Caco-2 (cell line): ENCODE data around the gene RAP1GDS1. TPM values are rescaled to one million over a fixed set of nuclear protein-coding genes. Genes with fewer than 3 reads are reported as not detected.

Experiments used
- BruUV-seq: library from RNA; stranded (reverse); fragments of 400-500 nt; replicated peaks from 2 replicates; lab custom pipeline; 2021; lab: Mats Ljungman, UMichigan
- CTCF ChIA-PET: fragments of 300-600 bp; sonication (Branson Sonifier 250); formaldehyde crosslinking; loops from one replicate; lab custom pipeline; 2022; ENCODE audit warnings: antibody characterized with exemption; lab: Charles Lee
- POLR2A ChIA-PET: fragments of 300-600 bp; sonication (Branson Sonifier 250); formaldehyde crosslinking; loops from one replicate; lab custom pipeline; 2022; ENCODE audit warnings: antibody characterized with exemption; lab: Charles Lee
- DNase-seq, 2 experiments: peaks; one replicate each; pipeline versions ENCODE4 v3.0.0 to v3.0.0-alpha.2; 2020 to 2022
- H3K27me3 ChIP-seq: replicated peaks from 2 replicates; pipeline ENCODE4 v1.6.0; 2011; ENCODE audit warnings: low read length; ENCODE audit not compliant: control insufficient read depth, insufficient read depth
- H3K36me3 ChIP-seq: 2 replicates; pipeline ENCODE4 v1.5.1; 2011; ENCODE audit warnings: low read length; ENCODE audit not compliant: control insufficient read depth, insufficient read depth
- H3K4me1 ChIP-seq: fragments of 250-450 bp; sonication (Bioruptor Pico); 2 replicates; pipeline ENCODE4 v1.5.1; 2020; ENCODE audit warnings: mild to moderate bottlenecking
- H3K4me3 ChIP-seq: 2 replicates; pipeline ENCODE4 v1.5.1; 2011; ENCODE audit warnings: low read depth, mild to moderate bottlenecking, control low read depth, low read length
- H3K9me3 ChIP-seq: fragments of 250-450 bp; sonication (Bioruptor Pico); 2 replicates; pipeline ENCODE4 v1.5.1; 2020; ENCODE audit warnings: mild to moderate bottlenecking, moderate library complexity
- H3K27ac Mint-ChIP-seq: one replicate; pipeline ENCODE4 v1.8.0; 2022; ENCODE audit warnings: mixed read lengths; ENCODE audit not compliant: unreplicated experiment
- H3K27me3 Mint-ChIP-seq: one replicate; pipeline ENCODE4 v1.8.0; 2022; ENCODE audit warnings: mixed read lengths; ENCODE audit not compliant: insufficient read depth, unreplicated experiment
- H3K36me3 Mint-ChIP-seq: one replicate; pipeline ENCODE4 v1.8.0; 2022; ENCODE audit warnings: mild to moderate bottlenecking, mixed read lengths; ENCODE audit not compliant: insufficient read depth, unreplicated experiment
- H3K4me1 Mint-ChIP-seq: one replicate; pipeline ENCODE4 v1.8.0; 2022; ENCODE audit warnings: low read depth, mixed read lengths; ENCODE audit not compliant: unreplicated experiment
- H3K4me3 Mint-ChIP-seq: one replicate; pipeline ENCODE4 v1.8.0; 2022; ENCODE audit warnings: mild to moderate bottlenecking, moderate library complexity, mixed read lengths; ENCODE audit not compliant: unreplicated experiment
- H3K9me3 Mint-ChIP-seq: one replicate; pipeline ENCODE4 v1.8.0; 2022; ENCODE audit warnings: mixed read lengths; ENCODE audit not compliant: unreplicated experiment
- CTCF ChIP-seq, 2 experiments: fragments of 200-600 bp in 1 of 2; IDR thresholded peaks; 1 replicate in 1 of 2; 2 replicates in 1 of 2; pipeline versions ENCODE4 v1.5.1 to v1.8.0; 2011 to 2022; ENCODE audit warnings: antibody characterized with exemption in 1 of 2, control low read depth in 1 of 2, inconsistent platforms in 1 of 2, low read depth in 1 of 2, low read length in 1 of 2, mild to moderate bottlenecking in 1 of 2, moderate library complexity in 1 of 2; ENCODE audit not compliant: insufficient read depth in 1 of 2, severe bottlenecking in 1 of 2, unreplicated experiment in 1 of 2
- intact Hi-C: fragments of 100-400 bp; cut with micrococcal nuclease; formaldehyde crosslinking; loops from one replicate; pipeline ENCODE4 v1.10.0; 2022; ENCODE audit not compliant: unreplicated experiment
- total RNA-seq: library from RNA; stranded (reverse); gene quantifications from 2 replicates; pipeline ENCODE4 v1.2.3, GENCODE V29; 2022

The RAP1GDS1 gene
- total RNA-seq, 1 experiment from 2014 or later: 45.5 TPM

- Mint-ChIP-seq H3K4me1 (peaks cover 6% of the 10 kb centered on the region), H3K4me3 (no peak overlapping the region), H3K27ac (no peak overlapping the region), H3K9me3 (no peaks in the 10 kb centered on the region), H3K36me3 (no peaks in the 10 kb centered on the region), H3K27me3 (peaks cover 2% of the 10 kb centered on the region)
- ChIA-PET CTCF (no interaction called here), POLR2A (no interaction called here)
- Histone ChIP-seq H3K4me1 (no peaks in the 10 kb centered on the region), H3K27me3 (no peaks in the 10 kb centered on the region), H3K4me3 (no peak overlapping the region), H3K9me3 (no peaks in the 10 kb centered on the region), H3K36me3 (no peaks in the 10 kb centered on the region)
- DNase-seq: no peak
- BruUV-seq: no TSS peak
- no peak for TF ChIP-seq CTCF (IDR thresholded peaks at IDR 0.05; ENCODE audit: insufficient read depth in 1 of 2, low read depth in 1 of 2, low read length in 1 of 2, severe bottlenecking in 1 of 2, unreplicated experiment in 1 of 2)
- intact Hi-C loops: no loop called here
Measured at GRCh38 chr4:98230961-98231360, 30.2 kb upstream of the RAP1GDS1 start.

GRCh38 chr4:98232202-98232601 is 29.0 kb upstream of the RAP1GDS1 start:
- Mint-ChIP-seq H3K27me3 (peaks cover 2% of the 10 kb centered on the region), H3K36me3 (no peaks in the 10 kb centered on the region), H3K9me3 (no peaks in the 10 kb centered on the region), H3K4me3 (no peak overlapping the region), H3K4me1 (peaks cover 6% of the 10 kb centered on the region), H3K27ac (no peak overlapping the region)
- no peak for TF ChIP-seq CTCF (IDR thresholded peaks at IDR 0.05; ENCODE audit: insufficient read depth in 1 of 2, low read depth in 1 of 2, low read length in 1 of 2, severe bottlenecking in 1 of 2, unreplicated experiment in 1 of 2)
- H3K4me3 ChIP-seq: no peak overlapping the region
- no TSS peak for BruUV-seq
- intact Hi-C loops: no loop called here
- ChIA-PET CTCF (no interaction called here), POLR2A (no interaction called here)
- no peaks in the 10 kb centered on the region for H3K36me3 ChIP-seq
- H3K9me3 ChIP-seq: no peaks in the 10 kb centered on the region
- no peaks in the 10 kb centered on the region for H3K4me1 ChIP-seq
- no peak for DNase-seq
- no peaks in the 10 kb centered on the region for H3K27me3 ChIP-seq

GRCh38 chr4:98237204-98237603 is 24.0 kb upstream of the RAP1GDS1 start:
- H3K4me3 Mint-ChIP-seq: no peak overlapping the region
- BruUV-seq: no TSS peak
- ChIA-PET POLR2A (no interaction called here), CTCF (no interaction called here)
- no peak overlapping the region for H3K27ac Mint-ChIP-seq
- Histone ChIP-seq H3K27me3 (no peaks in the 10 kb centered on the region), H3K9me3 (no peaks in the 10 kb centered on the region), H3K4me3 (no peak overlapping the region), H3K4me1 (no peaks in the 10 kb centered on the region), H3K36me3 (no peaks in the 10 kb centered on the region)
- TF ChIP-seq CTCF (IDR thresholded peaks at IDR 0.05; ENCODE audit: insufficient read depth in 1 of 2, low read depth in 1 of 2, low read length in 1 of 2, severe bottlenecking in 1 of 2, unreplicated experiment in 1 of 2): no peak
- intact Hi-C loops: no loop called here
- DNase-seq: no peak
- H3K36me3 Mint-ChIP-seq: no peaks in the 10 kb centered on the region
- peaks cover 4% of the 10 kb centered on the region for H3K4me1 Mint-ChIP-seq
- H3K27me3 Mint-ChIP-seq: peaks cover 5% of the 10 kb centered on the region
- H3K9me3 Mint-ChIP-seq: no peaks in the 10 kb centered on the region
